ENCODE data around the gene FOXO1.
"Not testable (repeated sequence)": the region's sequence is repeated elsewhere in the genome, so short reads cannot be mapped to it uniquely, and the experiment has no call there.

The FOXO1 gene

DNA sequence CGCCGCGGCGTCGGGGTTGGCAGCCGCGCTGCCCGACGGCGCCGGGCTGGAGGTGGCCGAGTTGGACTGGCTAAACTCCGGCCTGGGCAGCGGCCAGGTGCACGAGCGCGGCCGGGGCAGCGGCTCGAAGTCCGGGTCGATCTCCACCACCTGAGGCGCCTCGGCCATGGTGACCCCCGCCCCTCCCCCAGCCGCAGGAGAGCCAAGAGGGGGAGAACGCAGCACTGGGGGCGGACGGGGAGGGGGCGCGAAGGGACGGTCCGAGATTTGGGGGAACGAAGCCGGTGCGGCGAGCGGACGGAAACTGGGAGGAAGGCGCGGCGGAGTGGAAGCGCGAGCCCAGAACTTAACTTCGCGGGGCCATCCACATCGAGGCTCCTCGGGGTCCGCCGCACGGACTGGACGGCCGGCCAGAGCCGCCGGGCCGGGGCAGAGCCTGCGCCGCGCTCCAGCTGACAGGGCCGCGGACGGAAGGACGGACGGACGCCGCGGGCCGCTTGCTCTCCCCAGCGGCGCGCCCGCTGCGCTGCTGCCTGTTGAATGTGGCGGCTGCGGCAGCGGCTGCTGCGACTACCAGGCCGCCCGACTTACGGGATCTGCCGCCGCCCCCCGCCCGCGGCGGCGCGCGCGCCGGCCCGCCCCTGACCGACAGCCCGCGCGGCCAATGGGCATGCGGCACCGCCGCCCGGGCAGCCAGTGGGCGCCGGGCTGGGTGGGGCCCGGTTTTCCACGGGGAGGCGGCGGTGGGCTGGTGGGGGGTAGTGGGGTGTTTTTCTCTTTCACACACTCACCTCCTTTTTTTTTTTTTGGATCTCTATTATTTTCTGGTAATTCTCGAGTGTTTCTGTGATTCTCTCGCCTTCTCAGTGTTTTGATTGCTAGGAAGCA, at the start of gene FOXO1:
TSS of gene FOXO1 (minus strand) at position 597 of the 888 bp plus-strand sequence. CDS start at position 168, 429 bp downstream.
- peak; percentile 80 for DNase-seq (ENCODE audit: low spot score)

DNA sequence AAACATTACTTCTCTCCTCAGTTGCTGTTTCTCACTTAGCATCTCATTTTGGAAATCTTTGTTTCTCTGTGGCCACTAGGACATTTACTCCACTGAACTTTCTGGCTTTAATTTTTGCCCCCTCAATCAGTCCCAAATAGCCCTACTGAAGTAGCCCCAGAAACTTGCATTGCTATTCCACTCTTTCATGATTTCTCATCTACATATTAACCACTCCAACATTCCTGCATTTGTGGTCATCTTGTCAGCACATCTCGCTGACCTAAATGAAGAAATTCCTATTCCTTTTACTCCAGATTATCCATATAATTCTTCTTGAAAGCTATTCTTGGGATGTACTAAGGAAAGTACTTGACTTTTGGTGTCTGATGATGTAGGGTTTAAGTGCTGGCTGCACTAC, 48.0 kb upstream of the FOXO1 start:
- DNase-seq (ENCODE audit: low spot score) = not testable (repeated sequence)

DNA sequence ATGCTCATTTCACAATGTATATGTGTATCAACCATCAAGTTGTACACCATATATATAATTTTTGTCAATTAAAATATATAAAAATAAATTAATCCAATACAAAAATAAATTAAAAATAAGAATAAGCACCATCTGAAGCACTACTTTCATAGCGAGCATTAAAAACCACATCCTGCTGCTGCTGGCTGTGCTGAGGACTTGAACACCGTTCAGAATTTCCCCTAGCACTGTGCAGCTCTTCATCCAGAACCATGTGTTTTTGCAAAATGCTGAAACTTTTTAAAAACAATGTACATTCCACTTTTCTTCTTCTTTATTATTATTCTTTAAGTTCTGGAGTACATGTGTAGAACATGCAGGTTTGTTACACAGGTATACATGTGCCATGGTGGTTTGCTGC, 40.0 kb upstream of the FOXO1 start:
- no peak for DNase-seq (ENCODE audit: low spot score)

DNA sequence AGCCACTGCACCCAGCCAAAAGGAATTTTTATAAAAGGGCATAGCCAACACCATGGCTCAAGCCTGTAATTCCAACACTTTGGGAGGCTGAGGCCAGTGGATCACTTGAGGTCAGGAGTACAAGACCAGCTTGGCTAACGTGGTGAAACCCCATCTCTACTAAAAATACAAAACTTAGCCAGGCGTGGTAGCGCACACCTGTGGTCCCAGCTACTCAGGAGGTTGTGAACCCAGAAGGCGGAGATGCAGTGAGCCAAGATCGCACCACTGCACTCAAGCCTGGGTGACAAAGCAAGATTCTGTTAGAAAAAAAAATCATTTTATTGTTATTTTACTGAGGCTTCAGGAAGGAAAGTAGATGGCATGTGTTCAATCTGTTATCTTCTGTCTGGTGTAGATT, 31.3 kb upstream of the FOXO1 start:
- DNase-seq (ENCODE audit: low spot score) = no peak

DNA sequence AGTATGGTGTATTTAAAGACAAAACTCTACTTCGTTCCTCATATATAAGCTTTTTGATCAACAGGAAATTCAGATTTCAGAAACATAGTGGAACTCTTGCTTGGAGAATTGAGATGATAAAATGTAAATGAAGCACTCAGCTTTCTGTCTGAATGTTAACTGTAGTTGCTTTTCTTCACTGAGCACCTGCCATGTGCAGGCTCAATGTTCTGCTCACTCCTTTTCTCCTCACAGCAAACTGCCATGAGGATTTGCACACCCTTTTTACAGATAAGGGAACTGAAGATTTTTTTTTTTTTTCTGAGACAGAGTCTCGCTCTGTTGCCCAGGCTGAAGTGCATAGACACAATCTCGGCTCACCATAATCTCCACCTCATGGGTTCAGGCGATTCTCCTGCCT, 28.0 kb upstream of the FOXO1 start:
- DNase-seq (ENCODE audit: low spot score) = no peak

DNA sequence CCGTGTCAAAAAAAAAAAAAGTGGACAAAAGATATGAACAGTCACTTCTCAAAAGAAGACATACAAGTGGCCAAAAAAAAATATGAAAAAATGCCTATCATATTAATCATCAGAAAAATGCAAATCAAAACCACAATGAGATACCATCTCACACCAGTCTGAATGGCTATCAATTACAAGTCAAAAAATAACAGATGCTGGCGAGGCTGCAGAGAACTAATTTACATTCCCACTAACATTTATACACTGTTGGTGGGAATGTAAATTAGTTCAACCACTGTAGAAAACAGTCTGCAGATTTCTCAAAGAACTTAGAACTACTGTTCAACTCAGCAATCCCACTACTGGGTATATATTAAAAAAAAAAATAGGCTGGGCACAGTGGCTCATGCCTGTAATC, 26.5 kb upstream of the FOXO1 start:
- no peak for DNase-seq (ENCODE audit: low spot score)

GRCh38 chr13:40688781-40689180, 22.3 kb upstream of the FOXO1 start:
- DNase-seq (ENCODE audit: low spot score) = no peak

- DNase-seq (ENCODE audit: low spot score) = peak; percentile 53
Observed at GRCh38 chr13:40682449-40683240, 16.2 kb upstream of the FOXO1 start.

DNA sequence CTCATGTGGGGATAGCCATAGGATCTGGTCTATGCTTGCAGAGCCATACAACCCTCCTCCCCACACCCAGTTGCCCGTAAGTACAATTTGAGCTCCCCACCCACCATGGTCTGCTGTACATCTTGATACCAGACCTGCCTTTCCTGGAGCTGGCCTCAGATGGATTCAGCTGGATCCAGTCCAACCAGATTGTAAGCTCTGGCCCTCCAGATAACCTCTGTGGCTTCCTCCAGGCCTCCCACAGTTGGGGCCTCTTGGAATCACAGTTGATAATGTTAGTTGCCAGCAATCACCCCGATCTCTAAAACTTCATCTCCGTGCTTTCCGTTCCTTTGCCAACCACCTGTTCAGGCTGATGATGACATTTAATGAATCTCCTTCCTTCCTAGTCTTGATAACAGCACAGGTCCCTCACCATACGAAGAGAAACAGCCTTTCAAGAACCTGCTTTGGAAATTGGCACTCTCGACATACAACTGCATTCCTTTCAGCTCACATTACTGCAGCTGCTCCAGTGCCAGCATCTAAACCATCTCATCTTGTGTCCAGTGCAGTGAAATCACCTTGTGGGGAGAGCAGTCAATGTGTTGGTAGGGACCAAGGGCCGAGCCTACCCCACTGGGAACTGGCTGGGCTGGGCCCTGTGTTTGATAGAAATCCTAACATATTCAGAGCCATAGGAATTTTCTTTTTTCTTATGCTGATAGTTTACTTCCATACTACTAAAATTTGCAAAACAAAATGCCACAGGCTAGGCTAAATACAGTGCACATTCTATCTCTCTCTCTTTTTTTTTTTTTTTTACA, 15.1 kb upstream of the FOXO1 start:
- DNase-seq (ENCODE audit: low spot score) = peak; percentile 5

DNA sequence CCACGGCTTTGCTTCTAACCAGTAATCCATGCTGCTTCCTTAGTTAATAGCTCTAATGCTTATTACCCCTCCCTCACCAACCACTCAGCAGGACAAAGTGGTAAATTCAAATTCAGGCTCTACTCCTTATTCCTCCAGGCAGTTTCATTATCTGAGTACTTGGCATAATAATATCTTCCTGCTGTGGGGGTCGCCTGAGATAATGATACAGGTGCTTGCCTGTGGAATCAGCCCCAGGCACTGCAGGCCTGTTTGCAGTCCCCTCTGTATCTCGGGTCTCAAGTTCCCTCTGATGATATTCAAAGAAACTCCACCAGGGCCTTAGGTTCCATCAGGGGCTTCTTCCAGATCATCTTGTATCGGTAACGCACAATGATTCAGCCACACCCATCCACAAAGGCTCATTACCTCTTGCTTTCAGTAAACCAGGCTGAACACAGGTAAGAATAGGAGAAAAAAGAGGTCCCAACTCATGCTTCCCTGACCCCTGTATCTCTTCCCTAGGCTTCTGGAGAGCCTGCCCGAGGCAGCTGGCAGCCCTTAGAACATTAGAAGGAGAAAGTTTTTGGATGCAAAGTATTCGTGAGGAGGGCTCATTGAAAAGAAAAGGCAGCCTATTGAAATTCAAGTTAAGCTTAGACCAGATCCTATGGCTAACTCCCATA, 14.3 kb upstream of the FOXO1 start:
- DNase-seq (ENCODE audit: low spot score) = no peak

GRCh38 chr13:40679480-40679985, 13.1 kb upstream of the FOXO1 start:
- DNase-seq (ENCODE audit: low spot score) = no peak

DNA sequence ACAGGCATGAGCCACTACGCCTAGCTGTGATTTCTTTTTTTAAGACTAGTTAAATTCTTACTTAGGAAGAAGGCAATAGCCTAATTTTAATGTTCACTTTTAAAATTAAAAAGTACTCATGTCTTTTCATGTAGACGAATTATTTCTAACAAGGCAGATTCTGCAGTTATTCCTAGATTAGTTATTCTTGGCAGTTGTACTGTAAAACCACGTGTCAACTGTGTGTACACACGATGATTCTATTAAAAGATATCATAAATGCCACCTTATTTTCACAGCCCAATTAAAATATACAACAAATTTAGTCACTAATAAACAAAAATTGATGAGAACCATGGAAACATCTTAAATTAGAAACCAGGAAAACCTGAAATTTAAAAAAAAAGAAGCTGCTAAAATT, 10.6 kb upstream of the FOXO1 start:
- no peak for DNase-seq (ENCODE audit: low spot score)

DNA sequence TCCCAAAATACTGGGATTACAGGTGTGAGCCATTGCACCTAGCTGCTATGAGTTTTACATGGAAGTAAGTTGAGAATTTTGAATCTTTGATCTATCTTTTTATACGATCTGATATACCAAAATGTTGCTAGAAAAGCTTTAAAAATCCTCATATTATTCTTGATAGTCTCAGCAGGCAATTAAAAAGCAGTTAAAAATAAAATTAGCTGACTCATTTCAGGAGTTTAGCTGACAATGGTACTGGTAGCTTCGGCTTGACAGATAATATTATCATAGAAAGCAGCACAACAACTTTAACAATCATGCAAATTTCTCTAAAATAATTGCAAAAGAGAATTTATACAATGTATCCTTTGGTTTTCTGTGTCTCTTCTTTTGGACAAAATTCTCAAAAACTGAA, 9.6 kb upstream of the FOXO1 start:
- no peak for DNase-seq (ENCODE audit: low spot score)

DNA sequence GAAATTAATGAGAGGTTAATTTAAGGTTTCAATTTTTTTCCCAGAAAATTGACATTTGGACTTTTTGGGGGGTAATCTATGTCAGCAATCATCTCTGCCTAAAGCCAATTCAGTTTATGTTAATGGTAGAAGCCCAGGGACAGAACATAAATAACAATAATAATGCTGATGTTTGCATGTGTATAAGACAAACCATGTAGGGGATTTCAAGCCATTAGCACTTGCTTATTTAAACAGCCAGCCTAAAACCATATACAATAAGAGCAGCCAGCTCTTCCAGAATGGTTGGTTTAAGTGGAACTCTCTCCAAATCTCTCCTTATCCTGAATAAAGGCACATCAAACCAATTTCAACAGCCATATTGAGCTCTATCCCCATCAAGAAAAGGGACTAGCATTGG, 7.0 kb upstream of the FOXO1 start:
- no peak for DNase-seq (ENCODE audit: low spot score)

GRCh38 chr13:40672765-40673397, 6.4 kb upstream of the FOXO1 start:
- DNase-seq (ENCODE audit: low spot score) = no peak

DNA sequence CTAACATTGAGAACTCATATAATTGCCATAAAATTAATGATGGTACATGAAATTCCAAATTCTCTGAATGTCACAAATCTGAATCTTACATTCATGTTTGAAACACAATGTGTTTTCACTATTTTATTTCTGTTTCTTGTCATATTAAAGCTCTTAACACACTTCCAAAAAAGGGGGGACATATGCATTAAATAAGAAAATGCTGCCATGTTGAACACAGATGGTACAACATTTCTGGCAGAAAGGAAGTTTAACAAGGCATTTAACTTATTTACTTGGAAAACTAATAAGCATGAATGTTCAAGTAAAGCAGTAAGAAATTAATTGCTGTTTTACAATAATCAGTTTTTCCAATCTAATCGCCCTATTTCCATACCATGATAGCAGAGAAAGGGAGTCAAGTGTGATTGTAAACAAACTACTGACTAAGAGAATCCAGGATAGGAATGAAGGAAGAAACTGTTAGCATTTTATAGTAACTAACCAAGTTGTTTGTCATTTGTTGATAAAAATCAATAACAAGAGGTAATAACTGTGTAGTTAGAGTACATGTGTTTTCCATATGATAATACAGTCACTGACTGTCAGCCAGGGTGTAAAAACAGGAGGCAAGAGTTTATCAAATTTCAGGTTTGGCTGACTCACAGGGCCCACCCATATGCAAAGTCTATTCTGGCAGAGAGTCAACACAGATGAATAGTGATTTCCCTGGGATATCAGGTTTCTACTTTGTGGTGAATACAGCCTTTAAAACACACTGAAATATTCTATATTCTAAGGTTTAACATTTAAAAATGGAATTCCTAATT, 5.7 kb upstream of the FOXO1 start:
- DNase-seq (ENCODE audit: low spot score) = peak; percentile 30

DNA sequence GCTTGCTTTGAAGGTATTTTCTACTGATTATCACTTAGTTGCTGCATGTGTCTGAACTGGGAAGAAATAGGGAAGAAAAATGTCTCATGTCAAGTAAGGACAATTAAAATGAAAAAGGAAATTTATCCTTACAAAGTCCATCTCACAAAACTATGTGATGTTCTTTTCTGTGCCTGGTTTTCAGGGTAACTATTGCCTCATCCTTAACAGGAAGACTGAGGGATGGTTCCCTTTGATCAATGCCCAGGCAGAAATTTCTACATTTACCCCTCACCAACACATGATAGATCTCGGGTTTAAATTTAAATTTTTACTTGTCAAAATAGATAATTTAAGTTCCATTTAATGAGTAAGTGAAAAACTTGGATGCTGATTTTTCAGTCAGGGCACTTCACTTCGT, 3.9 kb upstream of the FOXO1 start:
- no peak for DNase-seq (ENCODE audit: low spot score)

- no peak for DNase-seq (ENCODE audit: low spot score)
Observed at GRCh38 chr13:40668335-40668734, 1.9 kb upstream of the FOXO1 start.

DNA sequence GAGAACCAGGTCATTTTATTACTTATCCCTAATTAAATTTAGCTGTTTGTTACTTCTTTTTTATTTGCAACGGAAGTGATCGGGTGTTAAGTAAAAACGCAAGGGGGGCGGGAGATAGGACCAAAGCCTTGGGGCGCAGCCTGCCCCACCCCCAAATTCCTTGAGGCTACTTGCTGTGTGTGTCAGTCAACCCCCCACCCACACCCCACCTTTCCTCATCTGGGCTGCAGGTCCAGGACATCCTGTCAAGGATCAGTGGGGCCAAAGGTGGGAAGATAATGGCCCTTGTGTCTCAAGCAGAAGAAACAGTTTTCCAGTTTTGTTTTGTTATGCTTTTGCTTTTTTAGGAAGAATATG, 1.2 kb upstream of the FOXO1 start:
- no peak for DNase-seq (ENCODE audit: low spot score)

DNA sequence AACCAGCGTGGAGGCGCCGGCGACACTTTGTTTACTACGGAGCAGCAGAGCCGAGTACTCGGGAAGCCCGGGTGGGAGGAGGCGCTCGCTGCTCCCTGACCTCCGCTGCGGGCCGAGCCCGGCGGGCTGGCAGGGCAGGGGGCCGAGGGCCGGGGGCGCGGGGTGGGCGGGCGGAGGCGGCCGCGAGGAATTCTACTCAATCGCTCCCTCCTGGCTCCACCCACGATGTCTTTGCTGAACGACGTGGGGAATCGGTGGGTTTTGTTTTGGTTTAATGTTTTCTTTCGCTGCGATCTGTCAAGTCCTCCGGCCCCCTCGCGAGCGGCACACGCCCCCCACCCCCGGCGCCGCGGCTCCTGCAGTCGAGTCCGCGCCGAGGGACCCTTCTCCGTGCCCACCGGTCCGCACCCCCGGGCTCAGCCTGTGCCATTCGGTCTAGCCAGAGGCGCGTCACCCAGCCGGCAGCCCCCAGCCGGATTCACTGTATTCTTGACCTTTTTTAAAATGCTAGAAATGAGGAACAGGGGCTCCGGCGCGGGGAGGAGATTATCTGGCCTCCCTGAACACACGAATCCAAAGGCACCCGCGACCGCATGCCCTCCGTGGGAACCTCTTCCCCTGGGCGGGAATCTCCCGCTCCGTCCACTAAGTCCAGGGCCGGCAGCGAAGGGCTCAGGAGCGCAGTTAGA, 636 bp upstream of the FOXO1 start:
- peak; percentile 19 for DNase-seq (ENCODE audit: low spot score)
